ENCODE results near the gene TUBA8.

DNA sequence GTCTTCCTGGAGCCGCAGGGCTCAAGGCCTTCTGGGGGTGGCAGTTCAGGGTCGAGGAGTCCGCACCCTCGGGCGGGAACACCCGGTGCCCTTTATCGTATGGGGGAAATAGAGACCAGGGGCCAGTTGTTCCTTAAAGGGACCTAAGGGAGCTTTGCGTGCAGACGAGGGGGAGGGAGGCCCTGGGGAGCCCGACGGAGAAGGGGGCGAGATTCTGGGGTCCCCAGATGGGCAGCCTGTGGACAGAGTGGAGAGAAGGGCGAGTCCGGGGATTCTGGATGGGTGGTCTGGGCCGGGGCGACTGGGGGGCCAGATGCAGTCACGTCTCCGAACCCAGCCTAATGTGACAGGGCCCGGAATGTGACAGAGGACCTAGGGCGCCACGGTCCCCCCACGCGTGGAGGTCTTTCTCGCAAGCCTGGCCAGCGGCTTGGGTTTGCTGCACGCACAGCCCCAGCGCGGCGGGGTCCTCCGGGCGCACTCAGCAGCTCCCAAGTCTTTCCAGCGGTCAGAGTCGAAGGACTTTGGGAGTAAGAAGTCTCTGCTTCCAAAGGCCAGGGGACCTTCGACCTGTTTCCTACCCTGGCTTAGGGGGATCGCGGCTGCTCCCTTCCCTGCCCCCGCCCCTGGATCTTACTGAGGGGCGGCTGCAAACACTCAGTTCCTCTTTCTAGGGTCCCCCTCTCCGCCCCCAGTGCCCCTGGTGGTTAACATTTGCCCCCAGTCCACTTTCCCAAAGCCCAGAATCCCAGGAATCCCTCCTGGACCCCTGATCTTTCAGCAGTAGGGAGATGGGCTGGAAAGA is 547 bp downstream of the TUBA8 start:
- TF ChIP-seq, protein P1, sequence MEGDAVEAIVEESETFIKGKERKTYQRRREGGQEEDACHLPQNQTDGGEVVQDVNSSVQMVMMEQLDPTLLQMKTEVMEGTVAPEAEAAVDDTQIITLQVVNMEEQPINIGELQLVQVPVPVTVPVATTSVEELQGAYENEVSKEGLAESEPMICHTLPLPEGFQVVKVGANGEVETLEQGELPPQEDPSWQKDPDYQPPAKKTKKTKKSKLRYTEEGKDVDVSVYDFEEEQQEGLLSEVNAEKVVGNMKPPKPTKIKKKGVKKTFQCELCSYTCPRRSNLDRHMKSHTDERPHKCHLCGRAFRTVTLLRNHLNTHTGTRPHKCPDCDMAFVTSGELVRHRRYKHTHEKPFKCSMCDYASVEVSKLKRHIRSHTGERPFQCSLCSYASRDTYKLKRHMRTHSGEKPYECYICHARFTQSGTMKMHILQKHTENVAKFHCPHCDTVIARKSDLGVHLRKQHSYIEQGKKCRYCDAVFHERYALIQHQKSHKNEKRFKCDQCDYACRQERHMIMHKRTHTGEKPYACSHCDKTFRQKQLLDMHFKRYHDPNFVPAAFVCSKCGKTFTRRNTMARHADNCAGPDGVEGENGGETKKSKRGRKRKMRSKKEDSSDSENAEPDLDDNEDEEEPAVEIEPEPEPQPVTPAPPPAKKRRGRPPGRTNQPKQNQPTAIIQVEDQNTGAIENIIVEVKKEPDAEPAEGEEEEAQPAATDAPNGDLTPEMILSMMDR (IDR thresholded peaks at IDR 0.05), result no peak
- no peak for TF ChIP-seq POLR2A (IDR thresholded peaks at IDR 0.05)

Measured in thyroid gland (tissue), 4 donors.